OCI-LY3 (cell line): Measurements from ENCODE around the gene GAB1.
A peak's percentile ranks its signal among the peaks of the same experiment; 100 is the strongest.

Source experiments
- H2AFZ ChIP-seq: fragments of 200-600, 300-600 bp; shearing (Covaris generic); 2 replicates; pipeline ENCODE4 v1.6.0; 2014; ENCODE audit warnings: antibody characterized with exemption, low read depth, low read length
- H3K27ac ChIP-seq: fragments of 200-600, 300-600 bp; sonication (generic); 2 replicates; pipeline ENCODE4 v1.5.1; 2014; ENCODE audit warnings: mild to moderate bottlenecking, low read length, moderate library complexity, mixed read lengths
- H3K27me3 ChIP-seq: fragments of 200-600, 300-600 bp; sonication (generic); 2 replicates; pipeline ENCODE4 v1.6.1; 2014; ENCODE audit warnings: low read depth, low read length, mixed read lengths
- H3K36me3 ChIP-seq: fragments of 200-600, 300-600 bp; sonication (generic); replicated peaks from 2 replicates; pipeline ENCODE3; 2014; ENCODE audit warnings: low read depth, low read length, mixed read lengths
- H3K4me1 ChIP-seq: fragments of 300-600, 200-600 bp; sonication (generic); 2 replicates; pipeline ENCODE4 v1.6.1; 2014; ENCODE audit warnings: low read length, mixed read lengths
- H3K4me2 ChIP-seq: fragments of 200-600, 300-600 bp; sonication (generic); 2 replicates; pipeline ENCODE4 v1.6.1; 2014; ENCODE audit warnings: low read length, mixed read lengths
- H3K4me3 ChIP-seq: fragments of 300-600, 200-600 bp; sonication (generic); 2 replicates; pipeline ENCODE4 v1.5.1; 2014; ENCODE audit warnings: antibody characterized with exemption, mild to moderate bottlenecking, low read length, moderate library complexity
- H3K79me2 ChIP-seq: fragments of 300-600, 200-600 bp; shearing (Covaris generic); 2 replicates; pipeline ENCODE4 v1.6.1; 2014; ENCODE audit warnings: mild to moderate bottlenecking, low read length, mixed read lengths
- H3K9ac ChIP-seq: fragments of 300-600, 200-600 bp; shearing (Covaris generic); 2 replicates; pipeline ENCODE4 v1.6.0; 2014; ENCODE audit warnings: mild to moderate bottlenecking, low read length, moderate library complexity
- H3K9me3 ChIP-seq: fragments of 200-600, 300-600 bp; shearing (Covaris generic); 2 replicates; pipeline ENCODE4 v1.6.1; 2014; ENCODE audit warnings: low read length, mixed read lengths; ENCODE audit not compliant: insufficient read depth
- H4K20me1 ChIP-seq: fragments of 200-600, 300-600 bp; sonication (generic); 2 replicates; pipeline ENCODE4 v1.6.1; 2016; ENCODE audit warnings: low read length, mixed read lengths; ENCODE audit not compliant: insufficient read depth
- CTCF ChIP-seq: fragments of 200-600, 300-600 bp; sonication (generic); IDR thresholded peaks from 2 replicates; pipeline ENCODE4 v1.5.1; 2014; ENCODE audit warnings: antibody characterized with exemption, low read length, low read depth
- EZH2phosphoT487 ChIP-seq: fragments of 200-600 bp; shearing (Covaris generic); IDR thresholded peaks from 2 replicates; pipeline ENCODE4 v1.6.1; 2018; ENCODE audit warnings: antibody characterized with exemption, mixed run types, low read depth

Gene GAB1

GRCh38 chr4:143481361-143481760 lies 144.7 kb downstream of the GAB1 start:
- no peaks in the 10 kb centered on the region for H4K20me1 ChIP-seq
- no peaks in the 10 kb centered on the region for H3K36me3 ChIP-seq
- peaks cover 6% of the 10 kb centered on the region for H3K4me1 ChIP-seq
- no peak overlapping the region for H3K4me3 ChIP-seq
- no peak overlapping the region for H3K27ac ChIP-seq
- no peaks in the 10 kb centered on the region for H3K27me3 ChIP-seq
- no peak overlapping the region for H3K9ac ChIP-seq
- no peaks in the 10 kb centered on the region for H3K79me2 ChIP-seq
- TF ChIP-seq EZH2phosphoT487 (no peak), CTCF (no peak)
- H3K9me3 ChIP-seq, result no peaks in the 10 kb centered on the region
- no peak overlapping the region for H2AFZ ChIP-seq
- no peak overlapping the region for H3K4me2 ChIP-seq

- Histone ChIP-seq H4K20me1 (no peaks in the 10 kb centered on the region), H3K27ac (no peak overlapping the region), H3K9me3 (no peaks in the 10 kb centered on the region), H3K79me2 (no peaks in the 10 kb centered on the region), H2AFZ (no peak overlapping the region), H3K4me1 (peaks cover 6% of the 10 kb centered on the region), H3K27me3 (no peaks in the 10 kb centered on the region), H3K36me3 (no peaks in the 10 kb centered on the region), H3K9ac (no peak overlapping the region), H3K4me3 (no peak overlapping the region), H3K4me2 (no peak overlapping the region)
- TF ChIP-seq EZH2phosphoT487, result no peak
- peak; percentile 96 for TF ChIP-seq CTCF
These were observed 146.2 kb downstream of the GAB1 start for GRCh38 chr4:143482840-143483239.

DNA sequence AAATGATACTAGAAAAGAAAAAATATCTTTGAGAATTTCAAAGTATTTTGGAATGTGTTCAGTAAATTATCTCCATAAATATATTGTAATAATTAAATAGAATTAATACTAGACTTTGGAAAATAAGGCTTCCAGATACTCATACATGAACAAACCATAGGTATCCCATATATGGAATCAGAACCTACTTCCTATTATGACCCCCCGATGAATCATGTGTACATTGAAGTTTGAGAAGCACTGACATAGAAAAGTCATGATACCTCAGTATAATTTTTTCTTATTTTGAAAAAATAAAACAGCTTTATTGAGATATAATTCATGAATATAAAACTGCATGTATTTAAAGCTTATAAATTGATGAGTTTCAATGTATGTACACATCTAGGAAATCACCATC lies 149.6 kb downstream of the GAB1 start:
- no peak overlapping the region for H3K4me3 ChIP-seq
- no peaks in the 10 kb centered on the region for H3K79me2 ChIP-seq
- no peak overlapping the region for H3K27ac ChIP-seq
- H3K9ac ChIP-seq, result no peak overlapping the region
- no peaks in the 10 kb centered on the region for H3K27me3 ChIP-seq
- no peak for TF ChIP-seq EZH2phosphoT487
- TF ChIP-seq CTCF, result no peak
- peaks cover 6% of the 10 kb centered on the region for H3K4me1 ChIP-seq
- H3K36me3 ChIP-seq, result no peaks in the 10 kb centered on the region
- no peaks in the 10 kb centered on the region for H3K9me3 ChIP-seq
- H3K4me2 ChIP-seq, result no peak overlapping the region
- no peak overlapping the region for H2AFZ ChIP-seq
- H4K20me1 ChIP-seq, result no peaks in the 10 kb centered on the region

DNA sequence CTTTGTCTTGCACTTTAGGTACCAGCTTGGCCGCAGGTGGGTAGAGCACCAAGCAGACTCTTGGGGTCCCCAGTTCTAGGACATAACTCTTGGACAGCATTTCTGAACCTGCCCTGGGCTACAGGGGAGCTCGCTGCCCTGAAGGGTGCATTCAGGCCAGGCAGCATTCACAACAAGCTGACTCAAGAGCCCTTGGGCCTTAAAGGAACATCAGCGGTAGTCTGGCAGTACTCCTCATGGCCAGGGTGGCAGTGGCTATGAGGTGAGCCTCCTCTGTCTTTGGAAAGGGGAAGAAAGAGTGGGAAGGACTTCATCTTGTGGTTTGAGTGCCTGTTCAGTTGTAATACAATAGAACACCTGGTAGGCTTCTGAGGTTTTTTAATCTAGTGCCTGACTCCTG lies 152.0 kb downstream of the GAB1 start:
- Histone ChIP-seq H3K79me2 (no peaks in the 10 kb centered on the region), H3K4me1 (no peaks in the 10 kb centered on the region), H3K27me3 (no peaks in the 10 kb centered on the region), H3K9ac (no peak overlapping the region), H3K4me3 (no peak overlapping the region), H3K4me2 (no peak overlapping the region), H2AFZ (no peak overlapping the region), H3K36me3 (no peaks in the 10 kb centered on the region), H4K20me1 (no peaks in the 10 kb centered on the region), H3K9me3 (no peaks in the 10 kb centered on the region), H3K27ac (no peak overlapping the region)
- TF ChIP-seq EZH2phosphoT487, result no peak
- TF ChIP-seq CTCF, result no peak
